HG03097 (cell line): ENCODE data around the gene GREB1L.
"Not testable (repeated sequence)": the region's sequence is repeated elsewhere in the genome, so short reads cannot be mapped to it uniquely, and the experiment has no call there.

Experiments
- ATAC-seq: cut with Tn5 transposase; IDR thresholded peaks from one replicate; pipeline ENCODE4 v1.9.1; 2021; ENCODE audit not compliant: unreplicated experiment, low FRiP score

GREB1L gene

DNA sequence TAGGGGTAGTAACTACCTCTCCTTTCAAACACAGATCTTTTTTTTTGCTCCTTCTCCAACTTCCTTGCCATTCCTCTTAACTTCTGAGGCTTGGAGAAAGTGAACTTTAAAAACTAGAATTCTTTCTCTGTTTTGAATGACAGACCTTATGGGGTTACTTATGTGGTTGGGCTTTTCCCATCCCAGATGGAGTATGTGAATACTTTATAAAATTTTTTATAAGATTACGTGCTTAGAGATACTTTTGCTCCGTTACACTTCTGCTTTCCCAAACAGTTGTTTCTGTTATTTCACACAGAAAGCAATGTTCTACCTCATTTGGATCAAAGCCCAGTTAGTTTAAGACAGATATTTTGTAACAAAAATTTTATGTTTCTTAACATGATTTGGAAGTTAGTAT is 20.2 kb downstream of the GREB1L start:
- ATAC-seq = no peak

DNA sequence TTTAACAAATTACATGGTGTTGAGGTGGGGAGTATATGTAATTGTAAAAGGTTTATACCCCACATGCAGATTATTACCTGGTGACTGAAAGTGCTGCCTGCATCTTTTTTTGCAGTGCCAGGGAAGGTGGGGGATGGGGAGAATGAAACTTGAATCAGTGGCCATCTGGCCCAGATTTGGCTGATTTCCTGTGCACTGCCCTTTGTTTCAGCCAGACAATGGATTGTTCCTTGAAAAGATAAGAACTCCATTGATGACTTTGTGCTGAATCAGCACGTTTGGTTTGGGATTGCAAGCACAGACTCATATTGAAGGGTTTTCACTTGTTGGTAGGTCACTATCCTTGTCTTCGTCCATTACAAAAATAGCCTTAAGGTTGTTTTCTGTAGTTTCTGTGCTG is 20.9 kb downstream of the GREB1L start:
- ATAC-seq = no peak

DNA sequence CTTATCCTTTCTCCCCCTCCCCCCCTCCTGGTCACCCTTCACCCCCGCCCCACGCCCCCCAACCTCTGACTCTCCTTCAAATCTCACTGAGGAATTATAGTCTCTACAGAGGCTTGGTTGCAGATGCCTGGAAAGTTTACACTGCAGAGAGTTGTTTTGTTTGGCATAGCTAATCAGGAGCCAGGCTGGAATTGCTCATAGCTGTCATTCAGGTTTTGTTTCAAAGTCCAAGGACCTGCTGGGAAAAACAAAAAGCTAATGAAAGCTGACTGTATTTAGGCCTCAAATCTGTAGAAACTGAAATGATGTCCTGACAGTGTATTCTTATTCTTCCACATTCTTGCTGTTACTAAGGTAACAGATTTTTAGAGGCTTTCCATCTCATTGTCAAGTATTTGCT is 22.6 kb downstream of the GREB1L start:
- ATAC-seq = no peak

DNA sequence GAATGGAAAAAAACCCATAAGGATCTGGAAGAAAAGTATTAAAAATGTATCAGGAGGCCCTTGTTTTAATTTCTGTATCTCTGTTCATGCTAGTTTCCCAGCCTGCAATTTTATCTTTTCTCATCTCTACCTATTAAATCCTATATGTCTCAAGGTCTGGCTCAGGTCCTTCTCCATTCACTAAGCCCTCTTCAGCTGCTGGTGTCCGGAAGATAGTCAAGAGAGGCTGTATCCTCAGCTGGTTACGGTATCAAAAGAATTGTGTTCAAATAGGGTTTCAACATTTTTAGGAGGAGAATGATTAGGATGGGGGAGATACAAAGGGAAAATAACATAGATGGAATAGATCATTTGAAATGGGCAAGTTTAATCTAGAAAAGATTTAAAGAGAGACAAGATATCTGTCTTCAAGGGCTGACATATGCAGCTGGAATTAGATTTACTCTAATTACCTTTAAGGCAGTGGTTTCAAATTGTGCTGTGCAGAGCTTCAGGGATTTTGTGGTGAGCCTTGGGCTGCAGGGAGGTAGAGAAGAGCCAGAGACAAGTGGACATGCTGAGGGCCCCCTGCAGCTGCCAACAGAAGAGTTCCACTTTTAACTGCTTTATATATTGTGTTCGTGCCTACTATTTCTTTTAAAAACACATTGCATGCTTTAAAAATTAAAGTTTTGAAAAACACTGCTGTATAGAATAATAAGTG is 24.1 kb downstream of the GREB1L start:
- ATAC-seq = no peak

DNA sequence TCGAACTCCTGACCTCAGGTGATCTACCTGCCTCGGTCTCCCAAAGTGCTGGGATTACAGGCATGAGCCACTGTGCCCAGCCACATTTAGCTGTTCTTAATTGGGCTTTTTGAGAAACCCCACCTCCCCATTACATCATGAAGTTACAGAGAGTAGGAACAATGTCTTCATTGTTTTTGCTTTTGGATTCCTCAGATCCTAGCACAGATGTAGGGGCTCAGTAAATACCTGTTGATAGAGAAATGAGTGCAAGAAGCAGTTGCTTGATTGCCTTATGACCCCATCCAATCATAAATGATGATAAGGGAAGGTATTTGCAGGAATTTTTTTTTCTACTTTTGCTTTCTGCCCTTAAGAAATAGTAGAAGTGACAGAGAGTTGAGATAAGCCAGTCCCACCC is 25.4 kb downstream of the GREB1L start:
- ATAC-seq = no peak

DNA sequence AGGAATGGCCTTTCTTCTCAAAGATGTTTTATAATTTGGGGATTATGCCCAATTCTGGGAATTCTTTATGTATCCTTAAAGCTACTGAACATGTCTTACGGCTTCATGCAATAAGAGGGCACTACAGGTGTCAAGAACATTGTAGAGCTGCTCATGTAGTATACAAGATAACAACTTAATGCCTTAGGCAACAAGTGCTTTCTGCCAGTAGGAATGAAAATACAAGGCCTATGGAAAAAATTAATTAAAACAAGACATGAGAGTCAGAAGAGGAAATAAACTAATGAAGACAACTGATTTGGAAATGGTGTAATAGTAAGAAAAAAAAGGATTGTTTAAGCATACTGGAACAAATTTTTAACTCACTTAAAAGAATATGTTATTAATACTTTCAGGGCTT is 27.3 kb downstream of the GREB1L start:
- ATAC-seq = no peak

DNA sequence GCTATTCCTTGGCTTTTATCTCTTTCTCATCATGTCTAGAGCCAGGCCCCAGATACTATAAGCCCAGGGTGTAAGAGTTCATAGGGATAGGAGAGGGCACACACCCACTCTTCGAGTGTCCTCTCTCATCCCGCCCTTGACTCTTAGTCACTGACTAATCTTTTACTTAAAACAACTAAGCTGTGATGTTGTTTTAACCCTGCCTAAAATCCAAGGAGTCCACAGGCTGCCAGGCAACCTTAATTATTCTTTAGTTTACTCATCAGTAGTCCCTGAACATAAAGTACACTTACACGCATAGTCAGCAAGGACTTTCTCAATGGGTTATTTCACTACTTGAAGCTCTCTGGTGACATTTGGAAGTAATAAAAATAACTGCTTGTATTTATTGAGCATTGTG is 28.4 kb downstream of the GREB1L start:
- no peak for ATAC-seq

DNA sequence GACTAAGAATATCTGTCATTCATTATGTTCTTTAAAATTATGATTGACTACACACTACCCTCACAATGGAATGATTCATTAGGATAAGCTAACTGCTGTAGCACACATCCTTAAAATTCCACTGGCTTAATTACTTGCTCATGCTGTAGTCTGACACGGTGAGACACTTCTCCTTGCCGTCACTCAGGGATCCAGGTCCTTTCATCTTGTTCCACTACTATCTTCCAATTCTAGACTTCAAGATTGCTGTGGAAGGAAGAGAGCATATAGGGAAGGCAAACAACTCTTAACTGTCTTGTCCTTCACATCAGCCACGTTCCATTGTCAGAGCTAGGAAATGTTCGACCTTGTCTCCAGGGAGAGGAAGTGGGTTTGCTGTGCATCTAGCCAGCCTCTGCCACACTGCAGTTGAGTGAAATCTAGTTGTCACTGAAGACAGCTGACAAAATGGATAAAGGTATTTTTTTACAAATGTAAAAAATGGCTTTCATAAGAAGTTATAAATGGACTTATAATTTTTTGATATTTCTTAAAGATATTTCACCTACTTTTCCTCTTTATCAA is 30.1 kb downstream of the GREB1L start:
- ATAC-seq = no peak

DNA sequence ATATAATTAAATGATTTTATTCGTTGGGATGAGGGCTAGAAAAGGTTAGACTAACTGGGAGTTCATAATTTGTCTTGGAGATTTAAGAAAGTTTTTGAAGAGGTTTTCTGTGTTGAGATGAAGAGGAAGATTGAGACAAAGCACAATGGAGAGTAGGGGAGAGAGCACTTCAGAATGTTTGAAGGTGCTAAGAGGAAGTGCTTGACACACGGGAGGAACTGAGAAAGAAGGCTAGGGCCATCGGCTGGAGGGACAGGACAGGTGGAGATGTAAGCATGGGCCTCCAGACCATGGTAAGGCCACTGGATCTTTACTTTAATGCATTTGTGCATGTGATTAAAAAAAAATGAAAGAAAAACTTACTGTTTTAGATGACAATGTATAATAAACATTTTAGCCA is 31.5 kb downstream of the GREB1L start:
- no peak for ATAC-seq

DNA sequence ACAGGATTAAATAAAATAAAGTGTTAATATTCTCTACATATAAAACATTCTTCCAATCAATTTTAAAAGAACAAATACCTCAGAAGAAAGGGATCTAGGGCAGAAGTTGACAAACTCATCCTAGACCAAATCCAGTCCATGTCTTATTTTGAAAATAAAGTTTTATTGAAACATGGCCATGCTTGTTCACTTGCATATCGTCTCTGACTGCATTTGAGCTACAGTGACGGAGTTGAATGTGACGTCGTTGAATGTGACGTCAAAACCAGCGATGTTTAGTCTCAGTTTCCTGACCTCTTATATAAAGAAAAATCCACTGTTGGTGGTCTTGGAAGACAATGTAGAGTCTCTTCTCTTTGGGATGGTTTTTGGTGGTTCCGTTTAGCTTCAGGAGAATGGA is 33.6 kb downstream of the GREB1L start:
- ATAC-seq = no peak

DNA sequence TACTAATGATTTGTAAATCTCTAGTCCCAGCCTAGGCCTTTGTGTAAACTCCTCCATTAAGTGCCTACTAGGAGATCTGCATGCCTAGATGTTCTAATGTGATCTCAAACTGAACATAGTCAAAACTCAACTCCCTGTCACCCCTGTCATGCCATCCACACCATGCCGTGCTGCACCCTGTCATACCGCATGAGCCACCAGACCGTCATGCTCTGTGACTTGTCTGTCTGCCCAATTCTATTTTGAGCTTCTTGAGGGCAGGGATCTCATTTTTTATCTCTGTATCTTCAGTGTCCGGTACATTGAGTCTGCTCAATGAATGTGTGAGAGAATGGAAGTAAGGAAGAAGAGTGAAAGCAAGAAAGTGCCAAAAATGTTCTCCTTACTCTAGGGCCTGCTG is 35.5 kb downstream of the GREB1L start:
- ATAC-seq = no peak

DNA sequence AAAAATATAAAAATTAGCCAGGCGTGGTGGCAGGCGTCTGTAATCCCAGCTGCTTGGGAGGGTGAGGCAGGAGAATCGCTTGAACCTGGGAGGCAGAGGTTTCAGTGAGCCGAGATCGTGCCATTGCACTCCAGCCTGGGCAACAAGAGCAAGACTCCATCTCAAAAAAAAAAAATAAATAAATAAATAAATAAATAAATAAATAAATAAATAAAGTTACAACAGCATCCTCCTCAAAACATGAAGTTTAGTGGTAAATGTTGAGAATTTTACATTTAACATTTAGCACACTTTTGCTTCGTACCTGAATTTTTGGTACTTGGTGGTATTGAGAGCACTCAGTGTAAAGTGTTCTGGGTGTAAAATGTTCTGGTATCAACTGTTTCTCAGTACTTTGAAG is 36.2 kb downstream of the GREB1L start:
- ATAC-seq = not testable (repeated sequence)

DNA sequence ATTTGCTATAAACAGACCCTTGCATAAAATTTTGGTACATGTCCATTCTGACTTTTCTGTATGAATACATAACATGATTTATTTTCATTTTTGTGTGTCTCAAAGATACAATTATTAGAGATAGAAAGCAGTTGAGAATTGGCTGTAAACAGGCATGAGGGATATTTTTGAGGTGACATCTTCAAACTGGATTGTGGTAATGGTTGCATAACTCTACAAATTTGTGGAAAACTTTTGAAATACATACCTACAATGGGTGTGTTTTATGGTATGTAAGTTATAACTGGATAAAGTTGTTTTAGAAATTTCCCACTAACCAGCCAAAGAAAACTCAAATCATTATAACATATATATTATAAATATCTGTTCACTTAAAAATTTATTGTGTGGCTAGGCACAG is 39.6 kb downstream of the GREB1L start:
- ATAC-seq = no peak

DNA sequence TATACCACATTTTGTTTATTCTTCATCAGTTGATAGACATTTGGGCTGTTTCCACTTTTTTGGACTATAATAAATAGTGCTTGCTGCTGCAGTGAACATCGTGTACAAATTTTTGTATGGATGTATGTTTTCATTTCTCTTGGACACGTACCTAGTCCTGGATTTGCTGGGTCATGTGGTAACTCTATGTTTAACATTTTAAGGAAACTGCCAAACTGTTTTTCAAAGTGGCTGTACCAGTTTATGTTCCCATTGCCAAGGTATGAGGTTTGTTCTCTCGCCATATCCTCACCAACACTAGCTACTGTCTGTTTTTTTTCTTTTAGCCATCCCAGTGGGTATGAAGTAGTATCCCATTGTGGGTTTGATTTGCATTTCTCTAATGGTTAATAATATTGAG is 42.5 kb downstream of the GREB1L start:
- no peak for ATAC-seq

DNA sequence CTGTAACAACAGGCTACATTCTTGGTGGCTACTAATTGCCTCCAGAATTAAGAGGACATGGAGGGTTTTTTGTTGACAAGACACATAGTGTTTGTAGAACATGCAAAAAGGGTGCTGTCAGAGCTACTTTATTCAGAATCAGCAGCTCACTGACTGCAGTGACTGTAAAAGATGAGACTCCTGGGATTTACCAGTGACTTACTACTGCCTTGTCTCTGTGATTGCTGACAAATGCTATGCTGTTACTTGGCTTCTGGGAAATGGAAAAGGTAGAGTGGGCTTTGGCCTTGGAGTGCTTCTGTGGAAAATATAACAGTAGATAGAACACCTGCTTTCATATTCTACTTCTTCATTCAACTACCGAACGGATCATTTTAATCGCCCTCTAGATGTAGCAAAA is 47.8 kb downstream of the GREB1L start:
- ATAC-seq = no peak

DNA sequence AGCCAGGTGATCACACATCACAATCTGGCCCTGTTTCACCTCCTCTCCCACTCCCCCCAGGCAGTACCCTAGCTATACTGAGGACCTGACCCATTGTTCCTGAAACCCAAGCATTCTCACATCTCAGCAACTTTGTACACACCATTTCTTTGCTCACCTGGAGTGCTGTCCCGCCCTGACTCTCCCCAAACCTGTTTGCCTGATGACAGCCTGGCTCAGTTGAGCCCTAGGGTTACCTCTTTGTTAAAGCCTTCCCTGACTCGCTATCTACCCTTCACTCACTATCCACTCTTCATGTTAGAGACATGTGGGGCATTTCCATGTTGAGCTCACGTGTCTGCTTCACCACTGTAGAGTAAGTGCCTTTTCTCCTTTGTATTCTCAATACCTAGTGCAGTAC is 49.1 kb downstream of the GREB1L start:
- no peak for ATAC-seq

DNA sequence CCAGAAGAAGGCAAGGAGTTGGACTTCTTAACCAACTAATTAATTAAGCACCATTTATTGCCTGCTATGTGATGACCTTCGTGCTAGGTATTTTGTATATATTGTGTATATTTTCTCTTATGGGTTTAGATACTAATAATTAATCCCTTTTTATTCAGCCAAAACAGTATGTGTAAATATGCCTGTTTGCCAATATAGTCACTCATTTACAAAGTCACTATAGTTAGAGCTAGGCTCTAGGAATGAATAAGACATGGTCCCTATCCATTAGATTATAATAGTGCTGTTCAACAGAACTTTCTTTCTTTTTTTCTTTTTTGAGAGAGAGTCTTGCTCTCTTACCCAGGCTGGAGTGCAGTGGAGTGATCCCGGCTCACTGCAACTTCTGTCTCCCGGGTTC is 51.4 kb downstream of the GREB1L start:
- no peak for ATAC-seq

DNA sequence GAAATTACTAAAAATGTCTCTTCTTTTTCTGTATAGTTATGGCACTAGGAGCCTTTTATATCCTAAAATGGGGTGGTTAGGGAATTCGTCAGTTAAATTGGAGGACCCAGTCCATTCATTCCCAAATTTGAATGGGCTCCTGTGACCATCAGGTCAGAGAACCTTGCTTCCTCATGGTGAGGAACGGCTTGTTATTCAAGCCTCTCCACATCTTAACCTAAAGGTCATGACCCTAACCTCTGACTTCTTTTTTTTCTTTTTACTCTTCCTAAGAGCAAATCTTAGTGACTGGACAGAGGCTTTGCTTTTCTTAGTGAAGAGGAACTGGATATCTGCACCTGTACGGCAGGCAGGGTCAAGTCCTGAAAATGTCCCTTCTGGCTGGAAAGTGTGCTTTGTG is 53.1 kb downstream of the GREB1L start:
- no peak for ATAC-seq

DNA sequence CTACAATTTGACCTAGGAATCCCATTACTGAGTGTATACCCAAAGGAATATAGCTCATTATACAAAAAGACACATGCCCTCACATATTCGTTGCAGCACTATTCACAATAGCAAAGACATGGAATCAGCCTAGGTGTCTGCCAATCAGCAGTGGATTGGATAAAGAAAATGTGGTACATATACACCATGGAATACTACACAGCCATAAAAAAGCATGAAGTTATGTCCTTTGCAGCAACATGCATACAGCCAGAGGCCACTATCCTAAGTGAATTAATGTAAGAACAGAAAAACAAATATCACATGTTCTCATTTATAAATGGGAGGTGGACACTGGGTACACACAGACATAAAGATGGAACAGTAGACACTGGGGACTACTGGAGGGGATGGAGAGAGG is 54.0 kb downstream of the GREB1L start:
- no peak for ATAC-seq

DNA sequence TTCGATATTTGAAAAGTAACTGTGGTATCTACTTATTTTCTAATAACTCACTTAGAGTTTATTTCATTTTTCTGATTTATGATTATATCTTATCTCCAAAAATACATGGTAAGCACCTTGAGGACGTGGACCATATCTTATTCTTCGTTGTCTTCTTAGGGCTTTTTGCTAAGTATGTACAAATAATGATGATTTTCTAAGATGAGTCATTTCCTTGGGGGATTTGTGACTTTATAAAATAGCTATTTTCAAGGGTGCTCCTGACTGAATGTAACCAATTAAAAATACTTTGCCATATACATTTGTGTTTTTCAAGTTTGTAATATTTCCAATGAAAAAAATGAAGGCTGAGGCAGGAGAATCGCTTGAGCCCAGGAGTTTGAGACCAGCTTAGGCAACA is 56.3 kb downstream of the GREB1L start:
- no peak for ATAC-seq

DNA sequence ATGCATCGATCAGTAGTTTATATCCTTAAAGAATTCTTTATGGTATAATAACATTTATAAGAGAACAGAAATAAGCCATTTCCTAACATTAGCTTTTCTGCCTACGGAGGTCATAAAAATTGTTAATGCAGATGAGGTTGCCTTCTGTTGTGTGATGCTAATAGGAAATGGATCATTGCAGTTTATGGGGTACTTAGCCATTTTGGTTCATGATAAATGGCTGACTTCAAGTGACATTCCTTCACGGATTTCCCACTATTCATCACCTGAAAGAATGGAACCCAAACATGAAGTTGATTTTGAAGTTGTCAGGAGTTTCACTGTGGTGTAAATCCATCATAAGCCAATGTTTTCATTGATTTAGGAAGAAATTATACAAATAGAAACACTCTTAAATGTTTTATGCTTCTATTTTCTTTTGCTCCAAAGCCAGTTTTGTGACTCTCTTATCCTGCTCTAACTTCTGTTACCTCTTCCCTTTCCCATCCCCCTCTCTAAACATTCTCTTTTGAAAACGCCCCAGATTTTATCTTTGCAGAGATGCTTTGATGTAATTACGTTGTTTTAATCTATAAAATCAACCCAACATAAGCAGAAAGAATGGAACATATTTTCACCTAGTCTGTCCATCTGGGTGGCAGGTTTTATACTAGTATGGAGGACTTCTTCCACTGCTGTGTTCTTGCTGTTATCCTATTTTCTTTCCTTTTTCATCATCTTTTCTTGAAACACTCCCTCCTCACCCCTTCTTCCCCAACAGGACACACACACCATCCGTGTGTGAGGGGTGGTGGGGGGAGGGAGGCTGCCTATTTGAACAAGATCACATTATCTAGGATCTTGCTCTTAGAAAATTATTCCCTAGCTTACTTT is 58.2 kb downstream of the GREB1L start:
- ATAC-seq = no peak

DNA sequence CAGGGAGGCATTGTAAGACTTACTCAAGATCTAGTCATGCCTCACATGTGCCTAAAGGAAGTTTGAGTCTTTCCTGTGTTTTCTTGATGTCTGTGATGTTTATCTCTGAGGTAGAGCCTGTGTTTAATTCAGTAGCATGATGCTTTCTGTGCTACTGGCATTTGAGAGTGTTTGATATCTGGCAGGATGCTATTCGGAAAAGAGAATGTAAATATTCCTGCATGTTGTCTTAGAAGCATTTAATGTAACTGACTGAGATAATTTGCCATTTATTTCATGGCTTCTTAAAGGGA is 58.8 kb downstream of the GREB1L start:
- ATAC-seq = no peak
